Measurements from ENCODE around the gene PALD1.

DNA sequence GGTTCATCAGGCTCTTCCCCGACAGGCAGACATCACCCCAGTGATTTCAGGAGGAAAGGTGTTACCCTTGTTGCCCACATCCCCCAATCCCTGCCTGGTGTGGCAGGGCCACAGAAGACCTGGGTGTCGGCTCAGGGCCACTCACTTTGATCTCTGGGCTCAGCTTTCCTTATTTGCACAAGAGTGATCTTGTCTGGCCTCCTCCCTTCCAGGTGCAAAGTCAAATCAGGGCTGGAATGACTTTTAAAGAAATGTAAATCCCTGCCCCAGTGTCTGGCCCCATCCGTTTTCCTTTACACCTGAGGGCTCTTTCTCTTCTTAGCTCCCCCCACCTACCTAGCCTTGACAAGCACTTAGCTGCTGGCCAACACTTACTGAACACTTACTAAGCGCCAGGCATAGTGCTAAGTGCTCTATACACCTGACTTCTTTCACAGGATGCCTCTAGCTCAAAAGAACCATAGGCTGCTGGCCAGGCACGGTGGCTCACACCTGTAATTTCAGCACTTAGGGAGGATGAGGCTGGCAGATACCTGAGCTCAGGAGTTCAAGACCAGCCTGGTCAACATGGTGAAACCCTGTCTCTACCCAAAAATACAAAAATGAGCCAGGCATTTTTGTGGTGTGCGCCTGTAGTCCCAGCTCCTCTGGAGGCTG is 36.1 kb upstream of the PALD1 start:
- TF ChIP-seq, protein P1, sequence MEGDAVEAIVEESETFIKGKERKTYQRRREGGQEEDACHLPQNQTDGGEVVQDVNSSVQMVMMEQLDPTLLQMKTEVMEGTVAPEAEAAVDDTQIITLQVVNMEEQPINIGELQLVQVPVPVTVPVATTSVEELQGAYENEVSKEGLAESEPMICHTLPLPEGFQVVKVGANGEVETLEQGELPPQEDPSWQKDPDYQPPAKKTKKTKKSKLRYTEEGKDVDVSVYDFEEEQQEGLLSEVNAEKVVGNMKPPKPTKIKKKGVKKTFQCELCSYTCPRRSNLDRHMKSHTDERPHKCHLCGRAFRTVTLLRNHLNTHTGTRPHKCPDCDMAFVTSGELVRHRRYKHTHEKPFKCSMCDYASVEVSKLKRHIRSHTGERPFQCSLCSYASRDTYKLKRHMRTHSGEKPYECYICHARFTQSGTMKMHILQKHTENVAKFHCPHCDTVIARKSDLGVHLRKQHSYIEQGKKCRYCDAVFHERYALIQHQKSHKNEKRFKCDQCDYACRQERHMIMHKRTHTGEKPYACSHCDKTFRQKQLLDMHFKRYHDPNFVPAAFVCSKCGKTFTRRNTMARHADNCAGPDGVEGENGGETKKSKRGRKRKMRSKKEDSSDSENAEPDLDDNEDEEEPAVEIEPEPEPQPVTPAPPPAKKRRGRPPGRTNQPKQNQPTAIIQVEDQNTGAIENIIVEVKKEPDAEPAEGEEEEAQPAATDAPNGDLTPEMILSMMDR (IDR thresholded peaks at IDR 0.05): no peak
- TF ChIP-seq POLR2AphosphoS5 (IDR thresholded peaks at IDR 0.05): no peak

Data from breast epithelium (tissue), 3 donors.